H1 (cell line): ENCODE data around the gene YWHAB. TPM values are rescaled to one million over a fixed set of nuclear protein-coding genes. Genes with fewer than 3 reads are reported as not detected.

ENCODE experiments used
- CTCF ChIA-PET: fragments of 300-600 bp; sonication (Branson Sonifier 250); formaldehyde crosslinking; loops from one replicate; lab custom pipeline; 2021; ENCODE audit not compliant: partially characterized antibody; lab: Charles Lee
- POLR2A ChIA-PET: fragments of 300-600 bp; sonication (Branson Sonifier 250); formaldehyde crosslinking; loops from one replicate; lab custom pipeline; 2021; ENCODE audit warnings: inconsistent platforms; ENCODE audit not compliant: partially characterized antibody; lab: Charles Lee
- DNase-seq, 2 experiments: peaks; one replicate each; pipeline versions ENCODE4 v3.0.0 to v3.0.0-alpha.2; 2010 to 2022; ENCODE audit warnings: low spot score in 2 of 2, low read depth in 1 of 2, mixed read lengths in 1 of 2
- FAIRE-seq: peaks from 2 replicates; lab custom pipeline; 2011; peaks lifted over from hg19 to GRCh38; lab: Jason Lieb, UNC
- H2AFZ ChIP-seq: 2 replicates; pipeline ENCODE4 v1.8.1; 2012; ENCODE audit warnings: low read length, inconsistent platforms
- H2AK5ac ChIP-seq: 2 replicates; pipeline ENCODE4 v1.6.1; 2013; ENCODE audit warnings: low read depth, low read length
- H2BK120ac ChIP-seq: replicated peaks from 2 replicates; pipeline ENCODE3; 2013; ENCODE audit warnings: low read depth, low read length, inconsistent platforms
- H2BK12ac ChIP-seq: 2 replicates; pipeline ENCODE4 v1.6.1; 2013; ENCODE audit warnings: low read depth, low read length
- H2BK15ac ChIP-seq: 2 replicates; pipeline ENCODE4 v1.6.1; 2013; ENCODE audit warnings: low read length
- H2BK20ac ChIP-seq: 2 replicates; pipeline ENCODE4 v1.6.1; 2013; ENCODE audit warnings: low read length
- H2BK5ac ChIP-seq: 2 replicates; pipeline ENCODE4 v1.6.1; 2013; ENCODE audit warnings: low read depth, low read length
- H3K14ac ChIP-seq: 2 replicates; pipeline ENCODE4 v1.6.1; 2013; ENCODE audit warnings: inconsistent platforms; ENCODE audit not compliant: insufficient read length
- H3K18ac ChIP-seq: 2 replicates; pipeline ENCODE4 v1.6.1; 2013; ENCODE audit warnings: low read length; ENCODE audit errors: extremely low read depth
- H3K23ac ChIP-seq: 2 replicates; pipeline ENCODE4 v1.6.1; 2013; ENCODE audit warnings: inconsistent platforms; ENCODE audit not compliant: insufficient read length
- H3K23me2 ChIP-seq: 2 replicates; pipeline ENCODE4 v1.6.1; 2013; ENCODE audit warnings: low read depth, low read length
- H3K27ac ChIP-seq: 2 replicates; pipeline ENCODE4 v1.6.1; 2011; ENCODE audit warnings: low read depth, low read length, inconsistent platforms
- H3K27me3 ChIP-seq, 4 experiments: replicated peaks in 1 of 4; 1 replicate in 1 of 4; 2 replicates in 3 of 4; pipeline versions ENCODE4 v1.6.1 to v1.8.1; 2011 to 2013; ENCODE audit warnings: low read length in 3 of 4, mild to moderate bottlenecking in 3 of 4, inconsistent platforms in 2 of 4, mixed read lengths in 2 of 4, moderate library complexity in 1 of 4; ENCODE audit not compliant: control insufficient read depth in 3 of 4, insufficient read depth in 3 of 4; ENCODE audit errors: extremely low read depth in 1 of 4
- H3K36me3 ChIP-seq, 4 experiments: 2 replicates each; pipeline versions ENCODE4 v1.6.1 to v1.8.1; 2011 to 2013; ENCODE audit warnings: mild to moderate bottlenecking in 4 of 4, low read length in 3 of 4, moderate library complexity in 2 of 4, control low read depth in 1 of 4, inconsistent platforms in 1 of 4; ENCODE audit not compliant: insufficient read depth in 4 of 4, control insufficient read depth in 2 of 4
- H3K4ac ChIP-seq: replicated peaks from 2 replicates; pipeline ENCODE3; 2013; ENCODE audit warnings: low read length, low read depth, mixed read lengths, inconsistent platforms; ENCODE audit not compliant: insufficient read length
- H3K4me1 ChIP-seq, 4 experiments: replicated peaks in 1 of 4; 1 replicate in 1 of 4; 2 replicates in 3 of 4; pipeline versions ENCODE4 v1.6.1 to v1.8.1; 2011 to 2013; ENCODE audit warnings: low read length in 3 of 4, inconsistent platforms in 2 of 4, mixed read lengths in 1 of 4; ENCODE audit not compliant: insufficient read depth in 4 of 4, control insufficient read depth in 3 of 4
- H3K4me2 ChIP-seq, 2 experiments: 2 replicates each; pipeline versions ENCODE4 v1.6.1 to v1.8.1; 2011 to 2013; ENCODE audit warnings: low read depth in 2 of 2, low read length in 2 of 2, control low read depth in 1 of 2, inconsistent platforms in 1 of 2, mild to moderate bottlenecking in 1 of 2; ENCODE audit not compliant: insufficient read depth in 1 of 2
- H3K4me3 ChIP-seq, 4 experiments: fragments of 200-600, 300-600 bp in 1 of 4; sonication (generic), shearing (Covaris generic), sonication (Bioruptor Twin) in 1 of 4; 2 replicates each; pipeline versions ENCODE4 v1.5.1 to v1.8.1; 2011 to 2016; ENCODE audit warnings: low read length in 4 of 4, low read depth in 3 of 4, control low read depth in 2 of 4, inconsistent platforms in 2 of 4, mild to moderate bottlenecking in 2 of 4, mixed read lengths in 1 of 4, moderate library complexity in 1 of 4; ENCODE audit not compliant: insufficient read depth in 2 of 4; ENCODE audit errors: extremely low read depth in 1 of 4
- H3K56ac ChIP-seq: replicated peaks from 2 replicates; pipeline ENCODE3; 2013; ENCODE audit warnings: low read depth, mild to moderate bottlenecking, mixed read lengths, low read length, inconsistent platforms; ENCODE audit not compliant: insufficient read length
- H3K79me1 ChIP-seq: 2 replicates; pipeline ENCODE4 v1.6.1; 2013; ENCODE audit warnings: low read depth, low read length, control low read depth
- H3K79me2 ChIP-seq, 2 experiments: 2 replicates each; pipeline versions ENCODE4 v1.6.1 to v1.8.1; 2012 to 2013; ENCODE audit warnings: low read length in 2 of 2, mild to moderate bottlenecking in 2 of 2, inconsistent platforms in 1 of 2; ENCODE audit not compliant: insufficient read depth in 2 of 2, control insufficient read depth in 1 of 2
- H3K9ac ChIP-seq, 4 experiments: replicated peaks in 1 of 4; 1 replicate in 1 of 4; 2 replicates in 3 of 4; pipeline versions ENCODE4 v1.6.1 to v1.8.1; 2011 to 2013; ENCODE audit warnings: low read depth in 3 of 4, low read length in 3 of 4, control low read depth in 2 of 4, mild to moderate bottlenecking in 2 of 4, moderate library complexity in 2 of 4, inconsistent platforms in 1 of 4; ENCODE audit errors: extremely low read depth in 1 of 4
- H3K9me3 ChIP-seq, 2 experiments: 2 replicates each; pipeline versions ENCODE4 v1.6.1 to v1.8.1; 2012 to 2013; ENCODE audit warnings: mild to moderate bottlenecking in 2 of 2, moderate library complexity in 2 of 2, control low read depth in 1 of 2, inconsistent platforms in 1 of 2, low read depth in 1 of 2, low read length in 1 of 2, mixed read lengths in 1 of 2; ENCODE audit not compliant: insufficient read depth in 2 of 2
- H4K20me1 ChIP-seq, 2 experiments: replicated peaks in 1 of 2; 2 replicates each; pipeline versions ENCODE3 to v1.8.1; 2011 to 2013; ENCODE audit warnings: inconsistent platforms in 2 of 2, low read length in 2 of 2, mild to moderate bottlenecking in 1 of 2; ENCODE audit not compliant: insufficient read depth in 2 of 2, control insufficient read depth in 1 of 2
- H4K5ac ChIP-seq: 2 replicates; pipeline ENCODE4 v1.6.1; 2013; ENCODE audit warnings: low read length, low read depth, mixed read lengths, inconsistent platforms; ENCODE audit not compliant: insufficient read length
- H4K8ac ChIP-seq: 2 replicates; pipeline ENCODE4 v1.8.0; 2013; ENCODE audit warnings: mild to moderate bottlenecking, moderate library complexity, low read length, inconsistent platforms; ENCODE audit not compliant: insufficient read depth; ENCODE audit errors: extremely low read depth
- H4K91ac ChIP-seq: replicated peaks from 2 replicates; pipeline ENCODE3; 2013; ENCODE audit warnings: low read length, mixed read lengths, inconsistent platforms; ENCODE audit not compliant: insufficient read length
- MAFK ChIP-seq: IDR thresholded peaks from 2 replicates; pipeline ENCODE4 v1.6.1; 2012; ENCODE audit warnings: low read depth, mild to moderate bottlenecking, improper control_type of control experiment, low read length
- POLR2AphosphoS5 ChIP-seq: IDR thresholded peaks from 2 replicates; pipeline ENCODE4 v1.6.1; 2011; ENCODE audit warnings: low read depth, low read length
- SP2 ChIP-seq: IDR thresholded peaks from 2 replicates; pipeline ENCODE4 v1.6.1; 2012; ENCODE audit warnings: mild to moderate bottlenecking, low read length, inconsistent platforms
- TCF12 ChIP-seq: IDR thresholded peaks from 2 replicates; pipeline ENCODE4 v1.6.1; 2011; ENCODE audit warnings: low read depth, mild to moderate bottlenecking, low read length
- WGBS, 2 experiments: shearing (Covaris generic) in 1 of 2; methylation state at CpG; one replicate each; pipeline versions ENCODE4 v1.1.6 to v1.1.7; 2013 to 2015; ENCODE audit warnings: low lambda C conversion rate in 2 of 2, mixed read lengths in 2 of 2, inconsistent platforms in 1 of 2, low coverage in 1 of 2, missing lambda C conversion rate in 1 of 2; ENCODE audit not compliant: insufficient replicate concordance in 2 of 2, insufficient coverage in 1 of 2, insufficient read length in 1 of 2; ENCODE audit errors: extremely low coverage in 1 of 2, missing lambda C conversion rate in 1 of 2; 5-methylcytosine and 5-hydroxymethylcytosine counted together
- polyA plus RNA-seq, 7 experiments: library from polyadenylated mRNA; depleted of rRNA in 3 of 7; stranded (reverse) in 5 of 7; unstranded in 2 of 7; fragments of >200 nt in 5 of 7; fragments of 200-250 nt in 2 of 7; gene quantifications; 1 replicate in 5 of 7; 2 replicates in 1 of 7; 4 replicates in 1 of 7; pipeline versions ENCODE4 v1.2.1 to v1.2.3, GENCODE V29; 2011 to 2013; ENCODE audit warnings: missing spikeins in 2 of 7, mixed read lengths in 2 of 7
- total RNA-seq: library from RNA; stranded (reverse); fragmentation: NEBNext Ultra II Directional; extraction: Animal tissue kit (Norgen Biotek cat#: 25700); gene quantifications from 2 replicates; pipeline ENCODE4 v1.2.1, GENCODE V29; 2021

YWHAB gene
- total and polyA plus RNA-seq, 2 of the 8 experiments (the other 6 are each of a cell fraction or from before 2014, with no cell fraction given): 72.9 to 256 TPM

DNA sequence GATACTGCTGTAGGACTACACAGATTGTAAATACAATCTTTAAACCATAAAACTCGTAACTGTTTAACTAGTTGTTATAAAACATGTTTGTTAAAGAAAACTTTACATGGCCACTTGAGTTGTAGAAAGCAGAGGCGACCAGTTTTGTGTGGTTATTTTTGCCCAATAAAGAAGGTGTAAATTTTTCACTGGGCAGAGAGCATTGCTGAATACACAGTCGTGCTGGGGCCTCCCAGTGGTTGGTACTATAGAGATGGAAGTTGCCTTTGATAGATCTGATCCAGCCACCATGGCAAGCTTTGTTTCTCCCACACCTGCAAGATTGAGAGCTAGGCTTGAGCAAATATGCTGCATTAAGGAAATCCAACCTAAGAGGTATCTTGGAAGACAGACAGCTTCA, 34.0 kb upstream of the YWHAB start:
- Histone ChIP-seq H2AK5ac (no peak overlapping the region), H3K79me1 (no peaks in the 10 kb centered on the region), H2BK120ac (no peak overlapping the region), H3K56ac (no peak overlapping the region), H2BK12ac (no peak overlapping the region), H3K4me2 (no peak overlapping the region), H4K8ac (no peak overlapping the region), H3K4me3 (no peak overlapping the region), H2BK5ac (no peak overlapping the region), H3K23ac (no peak overlapping the region), H3K9me3 (peaks cover 0 to 4% of the 10 kb centered on the region in 2 experiments; a peak in 1 of 4 replicates), H3K79me2 (no peaks in the 10 kb centered on the region), H3K4ac (no peak overlapping the region), H3K36me3 (no peaks in the 10 kb centered on the region), H3K23me2 (no peaks in the 10 kb centered on the region; the same call in 1 of the 2 replicates), H3K18ac (no peak overlapping the region), H3K9ac (no peak overlapping the region), H4K91ac (no peak overlapping the region), H3K27me3 (no peaks in the 10 kb centered on the region), H4K5ac (no peak overlapping the region), H3K27ac (no peak overlapping the region), H2AFZ (no peak overlapping the region), H4K20me1 (peaks cover 0 to 2% of the 10 kb centered on the region in 2 experiments), H3K14ac (no peak overlapping the region), H3K4me1 (peaks cover 0 to 2% (median under 1%) of the 10 kb centered on the region in 4 experiments; a peak in 2 of 7 replicates), H2BK20ac (no peak overlapping the region), H2BK15ac (no peak overlapping the region)
- DNase-seq: no peak
- POLR2A ChIA-PET: no interaction called here
- CTCF ChIA-PET: interaction anchor here (1.4 to 1.9 kb wide), 4 partner anchors 31 to 104 kb away, joined by 4 to 15 read pairs (median 5); no protein-coding TSS in a partner anchor
- FAIRE-seq: no peak
- TF ChIP-seq TCF12 (0 out of 2 replicates have a peak, but pooled peaks have one; percentile 18), MAFK (no peak), POLR2AphosphoS5 (no peak), SP2 (no peak)
- 53% methylated on average over 3 of the region's 3 CpGs; no CpG with 5 or more reads in 1 of the 2 experiments for WGBS, 2 experiments
